22Rv1 (cell line): ENCODE data around the gene UBE3C.
A peak's percentile ranks its signal among the peaks of the same experiment; 100 is the strongest.
"Not testable (repeated sequence)": the region's sequence is repeated elsewhere in the genome, so short reads cannot be mapped to it uniquely, and the experiment has no call there.

Experiments
- H3K27ac ChIP-seq: fragments of 450-650 bp; 2 replicates; pipeline ENCODE4 v1.5.1; 2017
- CTCF ChIP-seq: fragments of 450-650 bp; IDR thresholded peaks from 2 replicates; pipeline ENCODE4 v1.5.1; 2017; ENCODE audit warnings: mild to moderate bottlenecking
- ZFX ChIP-seq: fragments of 450-650 bp; IDR thresholded peaks from 2 replicates; pipeline ENCODE4 v1.6.1; 2017; ENCODE audit warnings: antibody characterized with exemption, borderline replicate concordance

UBE3C gene

GRCh38 chr7:157155959-157156358, 17.2 kb downstream of the UBE3C start:
- TF ChIP-seq CTCF (no peak), ZFX (no peak)
- no peak overlapping the region for H3K27ac ChIP-seq

- TF ChIP-seq CTCF = no peak
- no peak for TF ChIP-seq ZFX
- H3K27ac ChIP-seq = 0 out of 2 replicates have a peak overlapping the region, but pooled peaks have one; percentile 17
These were observed 19.7 kb downstream of the UBE3C start for GRCh38 chr7:157158400-157158799.

- not testable (repeated sequence) for H3K27ac ChIP-seq
These were observed 20.8 kb downstream of the UBE3C start for GRCh38 chr7:157159537-157159936.

GRCh38 chr7:157160433-157160832, 21.7 kb downstream of the UBE3C start:
- no peak for TF ChIP-seq ZFX
- no peak overlapping the region for H3K27ac ChIP-seq

GRCh38 chr7:157165987-157166386, 27.3 kb downstream of the UBE3C start:
- H3K27ac ChIP-seq = no peak overlapping the region
- TF ChIP-seq CTCF = no peak

GRCh38 chr7:157168571-157168970, 29.8 kb downstream of the UBE3C start:
- H3K27ac ChIP-seq = no peak overlapping the region
- no peak for TF ChIP-seq CTCF
- TF ChIP-seq ZFX = no peak

- TF ChIP-seq ZFX = no peak
- H3K27ac ChIP-seq = no peak overlapping the region
These were observed 38.0 kb downstream of the UBE3C start for GRCh38 chr7:157176771-157177170.

- no peak overlapping the region for H3K27ac ChIP-seq
These were observed 38.7 kb downstream of the UBE3C start for GRCh38 chr7:157177333-157177982.

More at GRCh38 chr7:157177333-157177982, 38.7 kb downstream of the UBE3C start:
- TF ChIP-seq ZFX (no peak), CTCF (no peak)
